Pons (tissue), 1 donor: ENCODE data around the gene MROH7.

Experiments
- DNase-seq: peaks from one replicate; pipeline ENCODE4 v3.0.0-alpha.2; 2016; ENCODE audit warnings: low spot score

MROH7 gene

GRCh38 chr1:54698346-54698745 lies 56.8 kb downstream of the MROH7 start:
- no peak for DNase-seq

GRCh38 chr1:54699936-54700525 lies 58.4 kb downstream of the MROH7 start:
- no peak for DNase-seq

DNA sequence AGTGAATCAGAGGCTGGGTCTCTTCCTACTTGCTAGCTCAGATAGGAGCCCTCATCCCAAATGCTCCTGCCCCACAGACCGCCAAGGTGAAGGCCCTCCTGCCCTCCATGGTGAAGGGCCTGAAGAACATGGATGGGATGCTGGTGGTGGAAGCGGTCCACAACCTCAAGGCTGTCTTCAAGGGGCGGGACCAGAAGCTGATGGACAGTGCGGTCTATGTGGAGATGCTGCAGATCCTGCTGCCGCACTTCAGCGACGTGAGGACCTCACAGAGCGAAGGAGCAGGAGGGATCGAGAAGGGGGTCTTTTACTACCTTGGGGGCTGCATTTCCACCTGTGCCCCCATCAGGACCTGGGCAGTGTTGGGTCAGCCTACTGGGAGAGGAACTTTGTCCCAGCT lies 59.5 kb downstream of the MROH7 start:
- no peak for DNase-seq

- DNase-seq, result no peak
These were observed 60.4 kb downstream of the MROH7 start for GRCh38 chr1:54701996-54702395.

GRCh38 chr1:54703471-54703870 lies 61.9 kb downstream of the MROH7 start:
- no peak for DNase-seq

DNA sequence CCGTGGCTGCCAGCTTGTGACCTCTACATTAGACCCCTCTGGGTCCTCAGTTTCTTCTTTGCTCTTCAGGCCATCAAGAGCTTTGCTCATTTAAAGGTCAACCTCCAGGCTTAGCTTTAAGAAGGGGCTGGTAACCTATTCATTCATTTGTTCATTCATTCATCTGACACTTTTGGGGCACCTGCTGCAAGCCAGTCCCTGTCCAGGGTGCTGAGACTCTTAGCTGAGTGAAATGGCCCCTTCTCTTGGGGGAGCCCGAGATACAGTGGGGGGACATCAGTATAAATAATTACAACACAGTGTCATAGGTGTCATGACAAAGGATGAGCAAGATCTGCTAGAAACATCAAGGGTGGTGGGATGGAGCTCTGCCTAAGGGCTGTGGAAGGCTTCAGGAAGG lies 63.6 kb downstream of the MROH7 start:
- DNase-seq, result no peak

DNA sequence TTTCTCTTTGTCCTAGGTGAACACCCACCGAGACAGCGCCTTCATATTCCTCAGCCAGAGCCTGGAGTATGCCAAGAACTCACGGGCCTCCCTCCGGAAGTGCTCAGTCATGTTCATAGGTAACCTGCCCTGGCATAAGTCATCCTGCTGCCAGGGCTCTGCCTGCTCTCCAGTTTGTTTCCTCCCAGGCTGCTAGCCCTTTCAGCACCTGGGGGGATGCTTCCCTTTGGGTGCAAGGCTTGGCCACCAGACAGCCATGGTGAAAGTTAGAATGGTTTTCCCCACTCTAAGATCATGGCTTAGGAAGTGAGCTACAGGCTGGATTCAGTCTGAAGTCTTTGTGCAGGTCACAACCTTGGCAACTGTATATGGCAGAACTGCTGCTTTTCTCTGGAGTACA lies 64.8 kb downstream of the MROH7 start:
- no peak for DNase-seq

DNA sequence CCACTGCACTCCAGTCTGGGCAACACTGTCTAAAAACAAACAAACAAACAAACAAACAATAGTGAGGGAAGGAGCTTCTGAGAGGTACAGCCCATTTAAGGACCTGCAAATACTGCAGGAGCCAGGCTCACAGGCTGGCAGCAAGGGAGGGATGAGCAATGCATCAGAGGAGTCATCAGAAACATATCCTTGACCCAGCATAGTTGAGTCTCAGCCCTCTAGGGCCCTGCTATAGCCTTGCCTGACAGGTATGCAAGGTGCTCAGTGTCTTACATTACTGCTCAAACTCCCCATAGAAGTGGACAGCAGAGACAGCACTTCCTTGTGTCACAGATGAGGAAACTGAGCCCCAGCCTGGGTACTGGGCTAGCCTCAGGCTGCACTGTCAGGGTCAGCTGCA lies 66.8 kb downstream of the MROH7 start:
- DNase-seq, result no peak

- no peak for DNase-seq
These were observed 68.1 kb downstream of the MROH7 start for GRCh38 chr1:54709547-54710292.

DNA sequence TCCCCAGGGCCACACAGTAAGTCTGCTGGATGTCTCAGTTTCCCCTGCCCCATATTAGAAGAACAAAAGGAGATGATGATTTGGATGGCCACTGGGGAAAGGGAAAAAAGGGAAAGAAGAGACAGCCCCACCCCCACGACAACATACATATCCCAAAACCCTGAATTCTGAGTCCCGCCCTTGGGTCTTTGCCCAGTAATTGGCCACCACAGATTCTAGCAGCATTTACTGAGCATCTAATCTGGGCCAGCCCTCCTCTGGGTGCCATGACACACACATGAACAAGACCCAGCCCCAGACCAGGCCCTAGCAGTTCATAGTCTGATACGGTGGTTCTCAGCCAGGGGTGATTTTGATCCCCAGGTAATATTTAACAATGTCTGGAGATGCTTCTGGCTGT lies 68.8 kb downstream of the MROH7 start:
- DNase-seq, result no peak

- no peak for DNase-seq
These were observed 69.3 kb downstream of the MROH7 start for GRCh38 chr1:54710841-54711240.

- DNase-seq, result no peak
These were observed 70.0 kb downstream of the MROH7 start for GRCh38 chr1:54711536-54711935.

- DNase-seq, result no peak
These were observed 73.4 kb downstream of the MROH7 start for GRCh38 chr1:54714881-54715492.

DNA sequence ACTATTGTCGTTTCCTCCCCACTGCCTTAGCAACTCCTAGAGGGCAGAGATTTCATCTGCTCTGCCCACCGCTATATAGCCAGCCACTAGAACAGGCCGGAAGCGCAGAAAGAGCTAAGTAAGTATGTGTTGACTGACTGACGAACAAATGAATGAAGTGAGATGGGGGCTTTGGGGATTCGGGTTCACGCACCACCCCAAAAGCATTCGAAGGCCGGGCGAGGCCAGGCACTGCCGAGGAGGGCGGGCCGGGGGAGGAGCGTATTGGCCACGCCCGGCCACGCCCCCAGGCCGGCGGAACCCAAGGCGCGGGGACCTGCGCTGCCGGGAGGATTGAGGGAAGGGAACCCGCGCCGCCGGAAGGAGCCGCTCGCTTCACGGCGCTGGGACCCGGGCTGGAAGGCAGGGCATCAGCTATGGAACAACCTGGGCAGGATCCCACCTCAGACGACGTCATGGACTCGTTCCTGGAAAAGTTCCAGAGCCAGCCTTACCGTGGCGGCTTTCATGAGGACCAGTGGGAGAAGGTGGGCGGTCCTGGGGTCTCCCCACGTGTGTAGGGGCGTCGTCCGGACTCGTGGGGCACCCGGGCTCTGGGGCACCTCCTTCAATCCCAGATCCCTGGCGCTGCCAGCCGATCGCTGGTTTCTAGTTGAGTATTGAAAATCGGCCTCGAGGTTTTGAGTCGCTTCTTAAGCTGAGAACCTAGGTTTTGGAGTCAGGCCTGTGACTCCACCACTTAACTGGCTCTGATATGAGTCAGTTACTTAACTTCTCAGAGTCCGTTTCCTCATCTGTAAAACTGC lies 74.1 kb downstream of the MROH7 start, which contains the start of gene TTC4:
TSS of gene TTC4 (plus strand) at position 369 of the 806 bp plus-strand sequence. CDS start at position 417, 48 bp downstream.
- peak; percentile 79 for DNase-seq

- no peak for DNase-seq
These were observed 74.9 kb downstream of the MROH7 start for GRCh38 chr1:54716299-54717047.

DNA sequence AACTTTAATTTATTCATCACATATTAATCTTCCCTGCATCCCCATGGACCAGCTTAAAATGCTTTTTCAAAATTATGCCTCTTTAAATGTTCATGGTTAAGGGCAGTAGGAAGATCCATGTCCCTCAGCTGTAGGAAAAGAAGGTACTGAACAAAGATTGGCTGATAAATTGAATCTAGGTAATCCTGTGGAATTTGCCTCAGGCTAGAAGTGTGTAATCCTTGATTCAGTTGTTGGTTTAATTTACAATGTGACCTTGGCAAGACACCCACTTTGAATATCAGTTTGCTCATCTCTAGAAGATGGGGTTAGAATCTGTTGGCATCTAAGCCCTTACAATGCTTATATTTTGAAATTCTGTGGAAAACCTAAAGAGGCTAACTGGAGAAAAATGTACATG lies 80.1 kb downstream of the MROH7 start:
- DNase-seq, result no peak

DNA sequence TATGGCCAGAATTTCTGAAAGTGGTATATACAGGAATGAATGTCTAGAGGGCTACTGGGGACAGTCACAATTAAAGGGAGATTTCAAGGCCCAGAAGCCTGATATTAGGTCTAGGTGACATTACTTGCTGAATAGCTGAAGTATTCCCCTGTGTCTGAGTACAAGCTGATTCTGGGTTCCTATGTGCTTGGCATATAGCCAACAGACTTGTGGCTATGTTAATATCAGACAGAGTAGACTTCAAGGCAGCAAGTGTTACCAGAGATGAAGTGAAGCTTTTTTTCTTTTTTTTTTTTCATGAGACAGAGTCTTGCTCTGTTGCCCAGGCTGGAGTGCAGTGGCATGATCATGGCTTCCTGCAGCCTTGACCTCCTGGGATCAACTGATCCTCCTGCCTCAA lies 82.4 kb downstream of the MROH7 start:
- DNase-seq, result no peak

DNA sequence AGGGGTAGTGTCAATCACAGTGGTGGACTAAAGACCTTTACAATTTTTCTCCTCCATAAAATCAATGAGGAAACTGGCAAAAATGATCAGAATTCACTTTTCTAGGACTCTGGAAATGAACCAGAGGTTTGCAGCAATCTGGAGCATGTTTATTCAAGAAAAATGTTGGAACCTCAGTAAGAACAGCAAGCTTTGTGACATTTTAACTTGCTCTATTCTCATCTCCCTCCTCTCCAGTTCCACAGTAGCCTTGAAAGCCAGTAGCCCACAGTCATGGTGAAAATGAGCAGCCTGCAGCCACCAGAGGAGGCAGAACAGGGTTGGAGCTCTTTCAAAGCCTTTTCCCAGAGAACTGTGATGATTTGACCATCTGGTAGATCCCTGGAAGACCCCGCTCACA lies 83.2 kb downstream of the MROH7 start:
- DNase-seq, result no peak

DNA sequence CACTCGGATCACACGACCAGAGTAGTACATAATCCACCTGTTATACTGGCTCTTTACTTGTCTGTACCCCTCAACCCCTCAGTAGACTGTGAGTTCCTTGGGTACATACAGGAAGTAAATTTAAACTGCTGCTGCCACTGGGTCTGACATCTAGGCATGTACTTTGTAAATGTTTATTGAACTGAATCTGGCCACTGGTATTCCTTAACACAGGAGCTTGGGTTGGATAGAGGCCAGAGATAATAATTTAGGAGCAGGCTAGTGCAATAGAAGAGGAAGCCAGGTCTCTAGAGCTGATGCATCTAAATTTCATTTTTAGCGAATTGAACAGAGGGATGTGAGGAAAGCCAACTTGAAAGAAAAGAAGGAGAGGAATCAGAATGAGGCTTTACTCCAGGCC lies 86.4 kb downstream of the MROH7 start:
- DNase-seq, result no peak

GRCh38 chr1:54736685-54737084 lies 95.1 kb downstream of the MROH7 start:
- DNase-seq, result no peak

DNA sequence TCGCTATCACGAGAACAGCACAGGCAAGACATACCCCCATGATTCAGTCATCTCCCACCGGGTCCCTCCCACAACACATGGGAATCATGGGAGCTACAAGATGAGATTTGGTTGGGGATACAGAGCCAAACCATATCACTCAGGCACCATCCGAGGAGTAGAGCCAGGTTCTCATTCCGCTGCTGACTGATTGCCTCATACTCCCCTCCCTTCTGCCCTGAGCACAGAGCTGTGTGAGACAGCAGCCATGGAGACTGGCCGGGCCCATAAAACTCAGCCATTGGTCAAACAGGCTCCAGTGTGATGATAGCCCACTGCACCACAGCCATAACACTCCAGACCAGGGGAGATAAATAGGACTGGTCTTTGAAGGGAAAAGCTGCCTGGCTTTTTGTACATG lies 96.7 kb downstream of the MROH7 start:
- no peak for DNase-seq

DNA sequence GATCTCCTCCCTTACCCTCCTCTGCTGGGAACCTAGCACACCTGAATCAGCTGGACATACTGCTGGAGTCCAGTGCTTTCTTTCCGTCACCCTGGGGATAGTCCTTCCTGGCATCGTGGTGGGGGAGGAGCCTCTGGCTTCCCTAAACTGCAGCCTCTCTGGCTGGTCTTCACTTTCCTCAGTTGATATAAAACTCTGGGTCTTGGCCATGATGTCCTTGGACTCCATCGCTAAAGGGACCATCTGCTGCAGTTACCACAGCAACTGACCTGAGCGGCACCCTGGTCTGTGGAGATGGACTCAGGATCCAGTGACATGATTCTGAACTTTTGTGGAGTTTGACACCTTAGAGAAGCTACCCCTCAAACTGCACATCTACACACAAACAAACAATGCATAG lies 99.9 kb downstream of the MROH7 start:
- no peak for DNase-seq
